ENCODE measurements around the gene ELF1. TPM values are rescaled to one million over a fixed set of nuclear protein-coding genes. Genes with fewer than 3 reads are reported as not detected.

The ELF1 gene
- total and polyA plus RNA-seq, 2 of the 4 experiments (the other 2 are of a cell fraction), result 25.4 to 27.6 TPM

GRCh38 chr13:40923867-40924266 lies 95.2 kb downstream of the ELF1 start:
- dilution Hi-C loops (cut with HindIII; ENCODE audit: low sequenced_read_pairs, unreplicated experiment), result no loop called here
- no peak overlapping the region for H2AK5ac ChIP-seq (ENCODE audit: low read depth, low read length)
- intact Hi-C loops (cut with micrococcal nuclease), result no loop called here
- H3K4me2 ChIP-seq (ENCODE audit: low read depth, low read length), result no peak overlapping the region
- H3K4me1 ChIP-seq (ENCODE audit: control insufficient read depth, insufficient read depth, low read length), result peaks cover 2% of the 10 kb centered on the region
- H4K5ac ChIP-seq (ENCODE audit: low read depth, low read length), result no peak overlapping the region
- in situ Hi-C loops (cut with MboI; ENCODE audit: low sequenced_read_pairs), result no loop called here
- DNase-seq (no peak), ATAC-seq (ENCODE audit: low read depth) (no peak)
- no peaks in the 10 kb centered on the region for H3K9me1 ChIP-seq (ENCODE audit: insufficient read depth, low read length)
- H3K27me3 ChIP-seq (ENCODE audit: control insufficient read depth, insufficient read depth, low read length), result no peaks in the 10 kb centered on the region
- H3K79me1 ChIP-seq (ENCODE audit: low read depth in 1 of 2, low read length in 2 of 2), result peaks cover 0 to 9% of the 10 kb centered on the region in 2 experiments; a peak in 1 of 4 replicates
- H2BK20ac ChIP-seq (ENCODE audit: low read depth, low read length), result no peak overlapping the region
- no peak overlapping the region for H2BK120ac ChIP-seq (ENCODE audit: low read depth, low read length)
- H3K4me3 ChIP-seq (ENCODE audit: insufficient read depth, low read depth, low read length), result no peak overlapping the region
- no peak overlapping the region for H2BK5ac ChIP-seq (ENCODE audit: low read depth, low read length, poor library complexity, severe bottlenecking)
- no peak overlapping the region for H3K18ac ChIP-seq (ENCODE audit: low read depth, low read length)
- H3K36me3 ChIP-seq (ENCODE audit: control insufficient read depth, insufficient read depth, low read length), result no peaks in the 10 kb centered on the region
- POLR2A ChIA-PET (ENCODE audit: unreplicated experiment), result no interaction called here
- no TSS peak for BruUV-seq (replicated peaks)
- TF ChIP-seq FOS (IDR thresholded peaks at IDR 0.05; ENCODE audit: low read depth, low read length), result no peak
- no peak for TF ChIP-seq POLR2A (IDR thresholded peaks at IDR 0.05; ENCODE audit: low read depth, low read length)
- TF ChIP-seq SMC3 (IDR thresholded peaks at IDR 0.05; ENCODE audit: low read depth, low read length), result no peak
- no peak for TF ChIP-seq MXI1 (IDR thresholded peaks at IDR 0.05; ENCODE audit: borderline replicate concordance, low read depth, low read length)
- no peak for TF ChIP-seq RAD21 (IDR thresholded peaks at IDR 0.05; ENCODE audit: low read length)
- no peak for TF ChIP-seq NFE2L2 (IDR thresholded peaks at IDR 0.05; ENCODE audit: low read depth, low read length)
- TF ChIP-seq RFX5 (IDR thresholded peaks at IDR 0.05; ENCODE audit: low read depth, low read length), result no peak
- no peak for TF ChIP-seq MAFK (IDR thresholded peaks at IDR 0.05; ENCODE audit: low read depth, low read length)
- no peak for TF ChIP-seq ELK1 (IDR thresholded peaks at IDR 0.05; ENCODE audit: borderline replicate concordance, low read depth, low read length)
- TF ChIP-seq CEBPB (IDR thresholded peaks at IDR 0.05; ENCODE audit: low read depth, low read length), result no peak
- TF ChIP-seq CTCF (conservative IDR thresholded peaks at IDR 0.05; ENCODE audit: low read depth, low read length), result no peak
- TF ChIP-seq USF2 (IDR thresholded peaks at IDR 0.05; ENCODE audit: low read depth, low read length), result no peak
- TF ChIP-seq RCOR1 (IDR thresholded peaks at IDR 0.05; ENCODE audit: insufficient replicate concordance, low read length), result no peak
- TF ChIP-seq CHD1 (IDR thresholded peaks at IDR 0.05; ENCODE audit: low read depth, low read length), result no peak
- no peak for TF ChIP-seq MAZ (IDR thresholded peaks at IDR 0.05; ENCODE audit: borderline replicate concordance, low read depth, low read length)
- TF ChIP-seq BHLHE40 (IDR thresholded peaks at IDR 0.05; ENCODE audit: low read depth, low read length), result no peak
- no peaks in the 10 kb centered on the region for H4K20me1 ChIP-seq (ENCODE audit: insufficient read depth, low read length)
- no peak overlapping the region for H3K56ac ChIP-seq (ENCODE audit: extremely low read depth, insufficient read depth, low read length)
- H2AK9ac ChIP-seq (replicated peaks; ENCODE audit: low read depth, low read length, poor library complexity), result no peak overlapping the region
- no peak overlapping the region for H3K23ac ChIP-seq (ENCODE audit: low read depth, low read length)
- no peak overlapping the region for H2BK15ac ChIP-seq (ENCODE audit: low read depth, low read length)
- CTCF ChIA-PET, result no interaction called here
- no peak overlapping the region for H2AFZ ChIP-seq (replicated peaks; ENCODE audit: low read length, poor library complexity)
- no peak overlapping the region for H4K8ac ChIP-seq (ENCODE audit: low read depth in 2 of 2, low read length in 2 of 2)
- no peak overlapping the region for H3K4ac ChIP-seq (ENCODE audit: low read depth, low read length)
- no peak overlapping the region for H3K9ac ChIP-seq (ENCODE audit: low read depth, low read length)
- no peak overlapping the region for H3K27ac ChIP-seq (ENCODE audit: insufficient read depth, low read length)
- no peaks in the 10 kb centered on the region; the same call in 1 of the 2 replicates for H3K9me3 ChIP-seq (ENCODE audit: control insufficient read depth, insufficient read depth, low read length)
- no peak overlapping the region for H4K91ac ChIP-seq (ENCODE audit: insufficient read depth, low read depth, low read length)
- H3K14ac ChIP-seq (replicated peaks; ENCODE audit: low read depth, low read length), result no peak overlapping the region
